GM12865 (cell line): Measurements from ENCODE around the gene MKNK2.

Experiments used
- DNase-seq: peaks from one replicate; pipeline ENCODE4 v3.0.0; 2010; ENCODE audit warnings: low read depth
- H3K4me3 ChIP-seq: 2 replicates; pipeline ENCODE4 v1.5.1; 2011; ENCODE audit warnings: mild to moderate bottlenecking, low read depth, low read length, control low read depth
- CTCF ChIP-seq: IDR thresholded peaks from 2 replicates; pipeline ENCODE4 v1.5.1; 2011; ENCODE audit warnings: low read length, control low read depth, low read depth, inconsistent platforms; ENCODE audit not compliant: insufficient read depth; ENCODE audit errors: missing control alignments

The MKNK2 gene

GRCh38 chr19:2061495-2062388 is 10.7 kb upstream of the MKNK2 start:
- peak; percentile 99 for DNase-seq
- H3K4me3 ChIP-seq = peak overlapping the region; percentile 81
- TF ChIP-seq CTCF = no peak

GRCh38 chr19:2060884-2061494 is 9.9 kb upstream of the MKNK2 start:
- H3K4me3 ChIP-seq = peak overlapping the region; percentile 81
- DNase-seq = peak; percentile 78
- TF ChIP-seq CTCF = no peak

- no peak for TF ChIP-seq CTCF
- peak overlapping the region; percentile 81 for H3K4me3 ChIP-seq
- no peak for DNase-seq
These were observed 8.6 kb upstream of the MKNK2 start for GRCh38 chr19:2059422-2060201.

- no peak overlapping the region for H3K4me3 ChIP-seq
- no peak for DNase-seq
- no peak for TF ChIP-seq CTCF
These were observed 7.8 kb upstream of the MKNK2 start for GRCh38 chr19:2058570-2059421.

- no peak for TF ChIP-seq CTCF
These were observed 6.7 kb upstream of the MKNK2 start for GRCh38 chr19:2057484-2058469.

GRCh38 chr19:2056837-2057192 is 5.8 kb upstream of the MKNK2 start:
- no peak for TF ChIP-seq CTCF
- H3K4me3 ChIP-seq = no peak overlapping the region
- DNase-seq = no peak

More at GRCh38 chr19:2057484-2058469, 6.7 kb upstream of the MKNK2 start:
- no peak for DNase-seq
- H3K4me3 ChIP-seq = no peak overlapping the region
